Small intestine (tissue), 7 donors: Measurements from ENCODE around the gene TMEM165. TPM values are rescaled to one million over a fixed set of nuclear protein-coding genes. Genes with fewer than 3 reads are reported as not detected.

Experiments used
- DNase-seq, 2 donors: peaks; one replicate each; pipeline versions ENCODE4 v3.0.0 to v3.0.0-alpha.2; 2013
- FAIRE-seq: peaks from 2 replicates; lab custom pipeline; 2012; peaks lifted over from hg19 to GRCh38; lab: Jason Lieb, UNC
- H3K27ac ChIP-seq, 3 donors: one replicate each; pipeline ENCODE4 v1.5.1; 2013; ENCODE audit warnings: low read length in 2 of 3, mild to moderate bottlenecking in 2 of 3, control low read depth in 1 of 3, inconsistent platforms in 1 of 3, low read depth in 1 of 3, moderate library complexity in 1 of 3
- H3K27me3 ChIP-seq, 3 donors: one replicate each; pipeline ENCODE4 v1.6.1; 2013; ENCODE audit warnings: low read length in 3 of 3, inconsistent platforms in 1 of 3; ENCODE audit not compliant: control insufficient read depth in 3 of 3, insufficient read depth in 3 of 3
- H3K36me3 ChIP-seq, 3 donors: one replicate each; pipeline ENCODE4 v1.6.1; 2013; ENCODE audit warnings: low read length in 3 of 3, inconsistent platforms in 1 of 3, low read depth in 1 of 3, mild to moderate bottlenecking in 1 of 3, moderate library complexity in 1 of 3; ENCODE audit not compliant: control insufficient read depth in 3 of 3, insufficient read depth in 2 of 3
- H3K4me1 ChIP-seq, 3 donors: one replicate each; pipeline ENCODE4 v1.6.1; 2013; ENCODE audit warnings: low read length in 2 of 3, inconsistent platforms in 1 of 3, low read depth in 1 of 3, mild to moderate bottlenecking in 1 of 3, moderate library complexity in 1 of 3; ENCODE audit not compliant: control insufficient read depth in 3 of 3, insufficient read depth in 2 of 3
- H3K4me3 ChIP-seq, 3 donors: one replicate each; pipeline ENCODE4 v1.5.1; 2013; ENCODE audit warnings: low read length in 3 of 3, control low read depth in 1 of 3, inconsistent platforms in 1 of 3, low read depth in 1 of 3, mild to moderate bottlenecking in 1 of 3, moderate library complexity in 1 of 3
- H3K9me3 ChIP-seq, 2 donors: one replicate each; pipeline ENCODE4 v1.6.1; 2013; ENCODE audit warnings: low read depth in 1 of 2, low read length in 1 of 2; ENCODE audit not compliant: control insufficient read depth in 2 of 2, insufficient read depth in 1 of 2
- WGBS, 3 donors: extraction: QIAGEN DNeasy Blood & Tissue Kit; methylation state at CpG; one replicate each; pipeline ENCODE4 v1.1.7; 2013; 5-methylcytosine and 5-hydroxymethylcytosine counted together
- polyA plus RNA-seq, 4 donors: library from polyadenylated mRNA; stranded (reverse) in 3 of 4; unstranded in 1 of 4; fragments of 200-250 nt in 3 of 4; fragments of 120-200 nt in 1 of 4; gene quantifications; one replicate each; pipeline versions ENCODE4 v1.2.1 to v1.2.3, GENCODE V29; 2013
- donor health status: healthy with polysubstance abuse.
- donor health status: control.
- donor health status: control.
- donor health status: Bipolar disorder and iron deficiency.
- donor health status: healthy.

Gene TMEM165
- polyA plus RNA-seq, 4 donors, result 26.7 to 52.4 (median 36.6) TPM

- WGBS, 3 donors, result 45 to 51% (median 47%) methylated on average over 3 of the region's 3 CpGs
- Histone ChIP-seq H3K27me3 (no peaks in the 10 kb centered on the region), H3K27ac (peak overlapping the region in 1 of 3 donors; percentile 39), H3K9me3 (no peaks in the 10 kb centered on the region), H3K36me3 (peaks cover 0 to 11% (median 2%) of the 10 kb centered on the region in 3 donors), H3K4me3 (no peak overlapping the region), H3K4me1 (peaks cover 4 to 22% (median 9%) of the 10 kb centered on the region in 3 donors)
- DNase-seq (peak; percentile 18 to 25), FAIRE-seq (no peak)
These were observed 3.2 kb downstream of the TMEM165 start for GRCh38 chr4:55398966-55399365.

GRCh38 chr4:55399581-55399980 lies 3.8 kb downstream of the TMEM165 start:
- DNase-seq (no peak), FAIRE-seq (no peak)
- 71 to 81% (median 75%) methylated on average over 1 of the region's 1 CpG for WGBS, 3 donors
- peaks cover 4 to 22% (median 9%) of the 10 kb centered on the region in 3 donors for H3K4me1 ChIP-seq
- no peak overlapping the region for H3K27ac ChIP-seq
- H3K27me3 ChIP-seq, result no peaks in the 10 kb centered on the region
- peaks cover 0 to 16% (median 2%) of the 10 kb centered on the region in 3 donors for H3K36me3 ChIP-seq
- no peak overlapping the region for H3K4me3 ChIP-seq
- no peaks in the 10 kb centered on the region for H3K9me3 ChIP-seq

- peaks cover 0 to 13% (median 3%) of the 10 kb centered on the region in 3 donors for H3K36me3 ChIP-seq
- WGBS, 3 donors, result 92 to 98% (median 95%) methylated on average over 3 of the region's 3 CpGs
- DNase-seq (no peak), FAIRE-seq (no peak)
- no peaks in the 10 kb centered on the region for H3K27me3 ChIP-seq
- H3K9me3 ChIP-seq, result no peaks in the 10 kb centered on the region
- H3K4me3 ChIP-seq, result no peak overlapping the region
- H3K4me1 ChIP-seq, result peaks cover 0 to 3% (median 2%) of the 10 kb centered on the region in 3 donors
- H3K27ac ChIP-seq, result no peak overlapping the region
These were observed 9.3 kb downstream of the TMEM165 start for GRCh38 chr4:55405073-55405472.

- H3K27me3 ChIP-seq, result no peaks in the 10 kb centered on the region
- no peak overlapping the region for H3K4me3 ChIP-seq
- no peaks in the 10 kb centered on the region for H3K9me3 ChIP-seq
- H3K36me3 ChIP-seq, result peaks cover 0 to 14% (median 3%) of the 10 kb centered on the region in 3 donors
- FAIRE-seq (no peak), DNase-seq (no peak)
- no peak overlapping the region for H3K27ac ChIP-seq
- 96 to 98% (median 97%) methylated on average over 2 of the region's 2 CpGs for WGBS, 3 donors
- H3K4me1 ChIP-seq, result no peaks in the 10 kb centered on the region
These were observed 10.8 kb downstream of the TMEM165 start for GRCh38 chr4:55406545-55406944.

GRCh38 chr4:55407119-55407518 lies 11.4 kb downstream of the TMEM165 start:
- no peaks in the 10 kb centered on the region for H3K27me3 ChIP-seq
- FAIRE-seq (no peak), DNase-seq (no peak)
- H3K4me3 ChIP-seq, result no peak overlapping the region
- H3K9me3 ChIP-seq, result no peaks in the 10 kb centered on the region
- WGBS, 3 donors, result 85 to 92% (median 90%) methylated on average over 3 of the region's 3 CpGs
- no peak overlapping the region for H3K27ac ChIP-seq
- H3K36me3 ChIP-seq, result peaks cover 0 to 19% (median 3%) of the 10 kb centered on the region in 3 donors
- no peaks in the 10 kb centered on the region for H3K4me1 ChIP-seq

GRCh38 chr4:55407764-55408163 lies 12.0 kb downstream of the TMEM165 start:
- Histone ChIP-seq H3K4me1 (no peaks in the 10 kb centered on the region), H3K27ac (no peak overlapping the region), H3K4me3 (no peak overlapping the region), H3K9me3 (no peaks in the 10 kb centered on the region), H3K27me3 (no peaks in the 10 kb centered on the region), H3K36me3 (peaks cover 0 to 20% (median 3%) of the 10 kb centered on the region in 3 donors)
- WGBS, 3 donors, result 76 to 97% (median 90%) methylated on average over 3 of the region's 3 CpGs
- DNase-seq (peak in 1 of 2 donors; percentile 17), FAIRE-seq (no peak)

GRCh38 chr4:55409468-55410171 lies 13.9 kb downstream of the TMEM165 start:
- H3K4me1 ChIP-seq, result no peaks in the 10 kb centered on the region
- WGBS, 3 donors, result 62 to 79% (median 78%) methylated on average over 10 of the region's 10 CpGs
- peaks cover 0 to 23% (median 3%) of the 10 kb centered on the region in 3 donors for H3K36me3 ChIP-seq
- no peaks in the 10 kb centered on the region for H3K9me3 ChIP-seq
- no peak for DNase-seq
- no peak overlapping the region for H3K4me3 ChIP-seq
- no peak for FAIRE-seq
- H3K27ac ChIP-seq, result no peak overlapping the region
- no peaks in the 10 kb centered on the region for H3K27me3 ChIP-seq

- no peaks in the 10 kb centered on the region for H3K9me3 ChIP-seq
- DNase-seq (no peak), FAIRE-seq (no peak)
- no peaks in the 10 kb centered on the region for H3K4me1 ChIP-seq
- H3K27me3 ChIP-seq, result no peaks in the 10 kb centered on the region
- peaks cover 0 to 26% (median 6%) of the 10 kb centered on the region in 3 donors for H3K36me3 ChIP-seq
- no peak overlapping the region for H3K4me3 ChIP-seq
- WGBS, 3 donors, result 94 to 97% (median 95%) methylated on average over 8 of the region's 8 CpGs
- no peak overlapping the region for H3K27ac ChIP-seq
These were observed 14.7 kb downstream of the TMEM165 start for GRCh38 chr4:55410431-55410830.
